Measurements from ENCODE around the gene BUD31. TPM values are rescaled to one million over a fixed set of nuclear protein-coding genes. Genes with fewer than 3 reads are reported as not detected.

BUD31 gene
- total and polyA plus RNA-seq, 9 of the 15 experiments (the other 6 are each of a cell fraction or from before 2014, with no cell fraction given) = 105 to 342 (median 247) TPM

- peak; percentile 98 for TF ChIP-seq ZBTB40 (IDR thresholded peaks at IDR 0.05)
- no peak for TF ChIP-seq ZBTB40 (CRISPR knock-in tag; IDR thresholded peaks at IDR 0.05)
- TF ChIP-seq, protein P1, sequence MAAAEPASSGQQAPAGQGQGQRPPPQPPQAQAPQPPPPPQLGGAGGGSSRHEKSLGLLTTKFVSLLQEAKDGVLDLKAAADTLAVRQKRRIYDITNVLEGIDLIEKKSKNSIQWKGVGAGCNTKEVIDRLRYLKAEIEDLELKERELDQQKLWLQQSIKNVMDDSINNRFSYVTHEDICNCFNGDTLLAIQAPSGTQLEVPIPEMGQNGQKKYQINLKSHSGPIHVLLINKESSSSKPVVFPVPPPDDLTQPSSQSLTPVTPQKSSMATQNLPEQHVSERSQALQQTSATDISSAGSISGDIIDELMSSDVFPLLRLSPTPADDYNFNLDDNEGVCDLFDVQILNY (CRISPR knock-in tag; IDR thresholded peaks at IDR 0.05) = no peak
- peak in 1 of 2 experiments; percentile 92; a peak in 1 of 4 replicates for TF ChIP-seq HDAC1 (IDR thresholded peaks at IDR 0.05)
- TF ChIP-seq KLF6 (CRISPR knock-in tag; IDR thresholded peaks at IDR 0.05; ENCODE audit: borderline replicate concordance) = peak; percentile 92
- TF ChIP-seq NFYB (IDR thresholded peaks at IDR 0.05; ENCODE audit: extremely low read depth, insufficient read length) = no peak
- peak; percentile 65; the same call in 1 of the 2 replicates for TF ChIP-seq LCOR (CRISPR knock-in tag; IDR thresholded peaks at IDR 0.05)
- TF ChIP-seq TAF9B (IDR thresholded peaks at IDR 0.05; ENCODE audit: partially characterized antibody) = peak; percentile 88
- TF ChIP-seq ZBTB26 (CRISPR knock-in tag; IDR thresholded peaks at IDR 0.05) = peak; percentile 55; the same call in 1 of the 2 replicates
- TF ChIP-seq TCFL5 (CRISPR knock-in tag; conservative IDR thresholded peaks at IDR 0.05) = no peak
- TF ChIP-seq POU5F1 (IDR thresholded peaks at IDR 0.05; ENCODE audit: borderline replicate concordance, low read depth, low read length, partially characterized antibody) = no peak
- peak; percentile 69; the same call in 1 of the 2 replicates for TF ChIP-seq PYGO2 (tag; IDR thresholded peaks at IDR 0.05)
- no peak; the same call in 1 of the 2 replicates for TF ChIP-seq ZNF41 (CRISPR knock-in tag; conservative IDR thresholded peaks at IDR 0.05)
- peak; percentile 35; the same call in 1 of the 2 replicates for TF ChIP-seq ZNF239 (CRISPR knock-in tag; IDR thresholded peaks at IDR 0.05)
These were observed at the start of gene BUD31, which contains the start of gene PDAP1 (continued) for GRCh38 chr7:99408379-99409191.
